HepG2 (cell line): ENCODE data around the gene ADRM1.

ENCODE experiments used
- CEBPB ChIP-seq: IDR thresholded peaks from 2 replicates; pipeline ENCODE4 v1.6.1; 2011; ENCODE audit warnings: low read depth, low read length, improper control_type of control experiment, borderline replicate concordance
- MAX ChIP-seq: IDR thresholded peaks from 2 replicates; pipeline ENCODE4 v1.6.1; 2012; ENCODE audit warnings: inconsistent platforms

- no peak for TF ChIP-seq MAX
- TF ChIP-seq CEBPB: no peak
Measured at GRCh38 chr20:62327726-62328495, 25.1 kb downstream of the ADRM1 start.
